ENCODE data around the gene DOHH.
A peak's percentile ranks its signal among the peaks of the same experiment; 100 is the strongest.

DOHH gene

GRCh38 chr19:3469638-3470499, 30.6 kb downstream of the DOHH start:
- no peak overlapping the region for H3K27ac ChIP-seq (ENCODE audit: extremely low read depth, low read depth, low read length)
- no peaks in the 10 kb centered on the region for H3K4me1 ChIP-seq (ENCODE audit: control insufficient read depth, insufficient read depth, low read length)
- H3K4me3 ChIP-seq (ENCODE audit: low read depth, low read length), result no peak overlapping the region
- POLR2A ChIA-PET, result no interaction called here
- no peaks in the 10 kb centered on the region for H3K36me3 ChIP-seq (ENCODE audit: control insufficient read depth in 2 of 2, insufficient read depth in 1 of 2, low read length in 2 of 2)
- no peaks in the 10 kb centered on the region for H3K9me3 ChIP-seq (ENCODE audit: control insufficient read depth, insufficient read depth, low read depth, low read length)
- CTCF ChIA-PET, result interaction anchor here (0.7 to 6.4 kb wide), 9 partner anchors 13 to 164 kb away, joined by 3 to 107 read pairs (median 4); partner anchors contain the start of genes SMIM24 and SMIM44
- TF ChIP-seq ZNF610 (tag by site-specific recombination; IDR thresholded peaks at IDR 0.05; ENCODE audit: borderline replicate concordance) (no peak), ZNF514 (tag by site-specific recombination; IDR thresholded peaks at IDR 0.05) (no peak), ZNF792 (tag by site-specific recombination; IDR thresholded peaks at IDR 0.05) (peak; percentile 91; the same call in 1 of the 2 replicates), ZNF626 (tag by site-specific recombination; IDR thresholded peaks at IDR 0.05) (no peak), SP3 (tag by site-specific recombination; IDR thresholded peaks at IDR 0.05) (no peak), ZNF510 (tag by site-specific recombination; IDR thresholded peaks at IDR 0.05; ENCODE audit: insufficient replicate concordance) (no peak), ZNF654 (tag by site-specific recombination; IDR thresholded peaks at IDR 0.05; ENCODE audit: low read depth) (0 out of 2 replicates have a peak, but pooled peaks have one; percentile 23), GLIS2 (tag by site-specific recombination; IDR thresholded peaks at IDR 0.05) (peak; percentile 41; the same call in 1 of the 2 replicates), ZNF830 (tag by site-specific recombination; IDR thresholded peaks at IDR 0.05; ENCODE audit: low read depth) (no peak), HOXD13 (CRISPR knock-in tag; IDR thresholded peaks at IDR 0.05; ENCODE audit: borderline replicate concordance) (no peak)
- TF ChIP-seq, protein P1, sequence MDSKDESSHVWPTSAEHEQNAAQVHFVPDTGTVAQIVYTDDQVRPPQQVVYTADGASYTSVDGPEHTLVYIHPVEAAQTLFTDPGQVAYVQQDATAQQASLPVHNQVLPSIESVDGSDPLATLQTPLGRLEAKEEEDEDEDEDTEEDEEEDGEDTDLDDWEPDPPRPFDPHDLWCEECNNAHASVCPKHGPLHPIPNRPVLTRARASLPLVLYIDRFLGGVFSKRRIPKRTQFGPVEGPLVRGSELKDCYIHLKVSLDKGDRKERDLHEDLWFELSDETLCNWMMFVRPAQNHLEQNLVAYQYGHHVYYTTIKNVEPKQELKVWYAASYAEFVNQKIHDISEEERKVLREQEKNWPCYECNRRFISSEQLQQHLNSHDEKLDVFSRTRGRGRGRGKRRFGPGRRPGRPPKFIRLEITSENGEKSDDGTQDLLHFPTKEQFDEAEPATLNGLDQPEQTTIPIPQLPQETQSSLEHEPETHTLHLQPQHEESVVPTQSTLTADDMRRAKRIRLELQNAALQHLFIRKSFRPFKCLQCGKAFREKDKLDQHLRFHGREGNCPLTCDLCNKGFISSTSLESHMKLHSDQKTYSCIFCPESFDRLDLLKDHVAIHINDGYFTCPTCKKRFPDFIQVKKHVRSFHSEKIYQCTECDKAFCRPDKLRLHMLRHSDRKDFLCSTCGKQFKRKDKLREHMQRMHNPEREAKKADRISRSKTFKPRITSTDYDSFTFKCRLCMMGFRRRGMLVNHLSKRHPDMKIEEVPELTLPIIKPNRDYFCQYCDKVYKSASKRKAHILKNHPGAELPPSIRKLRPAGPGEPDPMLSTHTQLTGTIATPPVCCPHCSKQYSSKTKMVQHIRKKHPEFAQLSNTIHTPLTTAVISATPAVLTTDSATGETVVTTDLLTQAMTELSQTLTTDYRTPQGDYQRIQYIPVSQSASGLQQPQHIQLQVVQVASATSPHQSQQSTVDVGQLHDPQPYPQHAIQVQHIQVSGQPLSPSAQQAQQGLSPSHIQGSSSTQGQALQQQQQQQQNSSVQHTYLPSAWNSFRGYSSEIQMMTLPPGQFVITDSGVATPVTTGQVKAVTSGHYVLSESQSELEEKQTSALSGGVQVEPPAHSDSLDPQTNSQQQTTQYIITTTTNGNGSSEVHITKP (tag by site-specific recombination; IDR thresholded peaks at IDR 0.05), result peak; percentile 80

DNA sequence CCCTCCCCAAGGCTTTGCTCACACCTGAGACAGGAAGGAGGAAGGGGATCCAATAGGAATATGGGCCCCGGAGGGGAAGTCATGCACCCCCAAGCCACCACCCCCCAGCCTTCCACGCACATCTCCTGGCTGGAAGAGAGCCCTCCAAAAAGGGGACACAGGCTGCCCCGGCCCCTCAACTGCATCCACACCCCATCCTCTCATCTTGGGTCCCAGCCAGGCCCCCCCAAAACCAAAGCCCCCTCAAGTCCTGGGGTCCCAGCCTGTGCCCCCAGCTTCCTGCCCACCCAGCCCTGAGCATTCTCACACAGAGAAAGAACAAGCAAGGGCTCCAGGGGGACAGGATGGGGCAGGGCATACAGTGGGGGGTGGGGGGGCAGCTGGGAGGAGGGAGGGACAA, 32.3 kb downstream of the DOHH start:
- POLR2A ChIA-PET, result no interaction called here
- Histone ChIP-seq H3K9me3 (ENCODE audit: control insufficient read depth, insufficient read depth, low read depth, low read length) (no peaks in the 10 kb centered on the region), H3K36me3 (ENCODE audit: control insufficient read depth in 2 of 2, insufficient read depth in 1 of 2, low read length in 2 of 2) (no peaks in the 10 kb centered on the region), H3K27ac (ENCODE audit: extremely low read depth, low read depth, low read length) (no peak overlapping the region), H3K4me1 (ENCODE audit: control insufficient read depth, insufficient read depth, low read length) (no peaks in the 10 kb centered on the region), H3K4me3 (ENCODE audit: low read depth, low read length) (no peak overlapping the region)
- TF ChIP-seq ZNF629 (tag by site-specific recombination; IDR thresholded peaks at IDR 0.05), result no peak
- no peak for TF ChIP-seq ZNF585B (tag by site-specific recombination; IDR thresholded peaks at IDR 0.05)
- TF ChIP-seq ZNF488 (tag by site-specific recombination; IDR thresholded peaks at IDR 0.05), result no peak
- TF ChIP-seq GLIS2 (tag by site-specific recombination; IDR thresholded peaks at IDR 0.05), result no peak
- TF ChIP-seq SP7 (tag by site-specific recombination; IDR thresholded peaks at IDR 0.05), result no peak
- CTCF ChIA-PET, result interaction anchor here (5.9 kb wide), 1 partner anchor 14 kb away, joined by 62 read pairs; the partner anchor contains the start of genes SMIM24 and SMIM44

Measured in HEK293 (cell line).